ENCODE data around the gene RABGAP1L.

- no peak for TF ChIP-seq CTCF (IDR thresholded peaks at IDR 0.05; ENCODE audit: insufficient read depth, low read length, poor library complexity, severe bottlenecking)
- no peak for TF ChIP-seq EZH2phosphoT487 (conservative IDR thresholded peaks at IDR 0.05; ENCODE audit: low read length)
These were observed 769.2 kb downstream of the RABGAP1L start for GRCh38 chr1:174928541-174928940.
